Amygdala (tissue), 56 donors: ENCODE measurements around the gene DNAAF5.
"Not testable (repeated sequence)": the region's sequence is repeated elsewhere in the genome, so short reads cannot be mapped to it uniquely, and the experiment has no call there.

Experiments used
- DNase-seq, 56 donors: peaks; one replicate each; lab custom pipeline; 2025; lab: John Stamatoyannopoulos, UW

The DNAAF5 gene

DNA sequence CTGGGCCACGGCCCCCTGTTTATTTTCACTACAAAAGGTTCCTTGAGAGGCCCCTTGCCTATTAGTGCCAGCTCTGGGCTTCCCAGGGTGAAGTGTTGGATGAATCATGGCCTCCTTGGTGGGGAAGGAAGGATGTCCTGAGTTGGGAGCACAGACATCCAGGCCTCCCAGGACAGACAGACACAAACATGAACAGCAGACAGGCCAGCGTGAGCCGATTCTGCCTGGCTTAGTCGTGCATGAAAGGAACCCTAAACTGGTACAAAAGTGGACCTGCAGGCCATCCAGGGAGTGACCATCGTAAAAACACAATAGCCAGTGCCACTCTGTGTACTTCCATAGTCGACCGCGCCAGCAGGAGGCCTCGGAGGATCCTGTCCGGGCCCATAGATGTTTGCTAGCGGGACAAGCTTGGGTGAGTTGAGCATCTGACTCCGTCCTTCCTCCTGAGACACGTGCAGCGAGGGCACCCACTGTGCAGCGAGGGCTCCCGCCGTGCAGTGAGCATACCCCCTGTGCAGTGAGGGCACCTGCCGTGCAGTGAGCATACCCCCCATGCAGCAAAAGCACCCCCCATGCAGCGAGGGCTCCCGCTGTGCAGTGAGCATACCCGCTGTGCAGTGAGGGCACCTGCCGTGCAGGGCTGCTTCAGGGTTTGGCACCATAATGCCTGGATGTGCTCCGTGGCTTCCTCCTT lies 51.9 kb downstream of the DNAAF5 start:
- DNase-seq, result peak in 1 of 56 donors; percentile 21

DNA sequence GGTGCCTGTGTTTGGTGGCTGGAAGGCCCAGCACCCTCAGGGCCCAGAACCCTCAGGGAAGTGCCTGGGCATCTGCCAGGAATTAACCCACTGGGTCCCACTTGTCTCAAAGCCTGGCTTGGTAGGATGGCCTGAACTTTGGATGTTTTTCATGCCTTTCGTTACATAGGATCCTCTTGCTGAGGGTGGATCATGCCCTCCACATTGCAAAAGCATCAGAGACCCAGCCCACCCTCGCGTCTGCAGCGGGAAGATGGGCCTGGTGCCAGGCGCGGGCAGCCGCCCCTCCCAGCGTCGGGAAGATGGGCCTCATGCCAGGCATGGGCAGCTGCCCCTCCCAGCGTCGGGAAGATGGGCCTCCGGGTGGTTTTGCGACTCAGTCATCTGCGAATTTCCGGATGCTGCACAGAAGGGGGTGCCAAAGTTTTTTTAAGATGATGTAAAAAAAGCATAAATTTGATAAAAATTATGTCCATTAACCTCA lies 52.5 kb downstream of the DNAAF5 start:
- peak in 11 of 56 donors; percentile 2 to 39 (median 17) for DNase-seq

DNA sequence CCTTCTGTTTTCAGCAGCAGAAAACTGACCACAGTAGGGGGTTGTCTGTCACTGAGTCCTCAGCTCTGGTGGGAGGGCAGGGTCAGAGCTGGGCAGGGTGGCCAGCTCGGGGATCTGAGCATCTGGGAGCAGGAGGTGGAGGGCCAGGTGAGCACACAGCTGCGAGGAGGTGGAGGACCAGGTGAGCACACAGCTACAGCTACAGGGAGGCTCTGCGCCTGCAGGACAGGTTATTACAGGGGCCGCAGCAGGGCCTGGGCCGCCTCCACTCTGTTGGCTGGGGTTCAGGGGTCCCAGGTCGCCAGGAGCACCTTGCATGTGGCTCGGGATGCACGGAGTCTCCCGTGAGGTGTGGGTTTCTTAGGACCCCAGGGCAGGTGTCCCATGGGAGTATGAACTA lies 53.0 kb downstream of the DNAAF5 start:
- no peak for DNase-seq

GRCh38 chr7:780081-780480 lies 53.6 kb downstream of the DNAAF5 start:
- DNase-seq, result peak in 9 of 56 donors; percentile 9 to 42 (median 16)

- DNase-seq, result no peak
Observed at GRCh38 chr7:780516-780915, 54.0 kb downstream of the DNAAF5 start.

- no peak for DNase-seq
Observed at GRCh38 chr7:781186-781849, 54.8 kb downstream of the DNAAF5 start.

GRCh38 chr7:781936-782529 lies 55.5 kb downstream of the DNAAF5 start:
- no peak for DNase-seq

DNA sequence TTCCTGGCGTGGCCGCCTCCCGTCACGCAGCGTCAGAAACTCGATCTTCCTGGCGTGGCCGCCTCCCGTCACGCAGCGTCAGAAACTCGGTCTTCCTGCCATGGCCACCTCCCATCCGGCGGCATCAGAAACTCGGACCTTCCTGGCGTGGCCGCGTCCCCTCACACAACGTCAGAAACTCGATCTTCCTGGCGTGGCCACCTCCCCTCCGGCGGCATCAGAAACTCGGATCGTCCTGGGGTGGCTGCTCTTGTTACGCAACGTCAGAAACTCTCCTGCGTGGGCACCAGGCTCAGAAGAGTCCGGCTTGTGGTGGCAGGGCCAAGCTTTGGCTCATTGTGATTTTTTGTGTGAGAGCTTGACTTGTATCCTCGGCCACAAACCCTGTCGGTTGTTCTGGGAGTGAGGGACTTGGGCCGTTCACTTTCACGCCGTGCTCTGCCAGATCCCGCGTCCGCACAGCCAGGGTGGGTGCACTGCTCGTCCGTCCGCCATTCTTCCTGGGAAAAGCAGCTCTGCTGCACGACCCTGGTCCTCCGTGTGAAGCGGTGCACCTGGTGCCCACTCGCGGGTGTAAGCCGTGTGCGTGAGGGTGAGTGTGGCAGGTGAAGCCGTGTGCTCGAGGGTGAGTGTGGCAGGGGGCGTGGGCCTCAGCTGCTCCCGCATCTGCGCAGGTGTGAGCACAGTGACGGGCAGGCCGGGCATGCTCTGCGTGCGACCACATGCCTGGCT lies 56.4 kb downstream of the DNAAF5 start:
- DNase-seq, result no peak

GRCh38 chr7:783556-784490 lies 57.3 kb downstream of the DNAAF5 start:
- DNase-seq, result no peak

DNA sequence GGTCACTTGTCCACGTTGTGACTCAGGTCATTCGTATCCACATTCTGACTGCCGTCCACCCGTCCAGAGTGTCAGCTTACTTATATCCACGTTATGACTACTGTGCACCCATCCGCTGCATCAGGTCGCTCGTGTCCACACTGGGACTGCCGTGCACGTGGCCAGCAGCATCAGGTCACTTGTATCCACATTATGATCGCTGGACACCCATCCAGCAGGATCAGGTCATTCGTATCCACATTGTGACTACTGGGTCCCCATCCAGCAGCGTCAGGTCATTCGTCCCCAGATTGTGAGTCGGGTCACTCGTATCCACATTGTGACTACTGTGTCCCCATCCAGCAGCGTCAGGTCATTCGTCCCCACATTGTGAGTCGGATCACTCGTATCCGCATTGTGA lies 58.5 kb downstream of the DNAAF5 start:
- no peak for DNase-seq

DNA sequence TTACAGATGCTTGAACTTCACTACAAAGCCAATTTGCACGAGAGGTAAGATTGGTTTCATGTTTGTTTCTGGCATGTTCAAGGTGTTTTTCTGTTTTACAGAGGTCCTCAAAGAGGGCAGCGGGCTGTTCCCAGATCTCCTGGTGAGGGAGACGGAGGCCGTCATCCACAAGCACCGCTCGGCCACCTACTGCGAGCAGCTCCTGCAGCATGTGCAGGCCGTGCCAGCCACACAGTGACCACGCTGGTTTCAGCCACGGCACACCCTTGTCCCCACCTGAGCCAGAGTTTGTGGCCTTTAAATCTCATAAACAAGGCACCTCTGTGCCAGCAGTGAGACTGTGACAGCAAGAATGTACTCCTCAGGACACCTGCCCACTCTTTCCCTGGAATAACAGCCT lies 58.9 kb downstream of the DNAAF5 start:
- DNase-seq, result no peak

DNA sequence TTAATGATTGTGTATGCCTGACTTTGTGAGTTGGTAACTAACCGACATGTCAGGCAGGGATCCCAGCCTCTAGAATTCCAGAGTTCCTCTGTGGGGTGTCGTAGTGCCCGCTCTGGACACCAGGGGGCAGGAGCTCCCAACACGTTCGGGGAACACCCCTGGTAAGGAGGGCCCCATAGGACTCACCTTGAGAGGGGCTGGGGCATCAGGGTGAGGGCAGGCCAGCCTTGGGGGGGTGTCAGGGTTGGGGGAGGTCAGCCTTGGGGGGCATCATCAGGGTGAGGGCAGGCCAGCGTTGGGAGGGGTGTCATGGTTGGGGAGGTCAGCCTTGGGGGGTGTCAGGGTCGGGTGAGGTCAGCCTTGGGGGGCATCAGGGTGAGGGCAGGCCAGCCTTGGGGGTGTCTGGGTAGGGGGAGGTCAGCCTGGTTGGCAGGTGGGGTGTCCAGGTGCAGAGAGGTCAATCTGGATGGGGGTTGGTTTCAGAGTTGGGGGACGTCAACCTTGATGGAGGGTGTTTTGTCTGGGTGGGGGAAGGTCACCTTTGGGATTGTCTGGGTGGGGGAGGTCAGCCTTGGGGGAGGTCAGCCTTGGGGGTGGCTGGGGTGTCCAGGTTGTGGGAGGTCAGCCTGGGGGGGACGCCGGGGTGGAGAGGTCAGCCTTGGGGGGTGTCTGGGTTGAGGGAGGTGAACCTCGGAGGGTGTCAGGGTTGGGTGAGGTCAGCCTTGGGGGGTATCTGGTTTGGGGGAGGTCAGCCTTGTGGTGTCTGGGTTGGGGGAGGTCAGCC lies 60.2 kb downstream of the DNAAF5 start:
- peak in 27 of 56 donors; percentile 6 to 68 (median 33) for DNase-seq

DNA sequence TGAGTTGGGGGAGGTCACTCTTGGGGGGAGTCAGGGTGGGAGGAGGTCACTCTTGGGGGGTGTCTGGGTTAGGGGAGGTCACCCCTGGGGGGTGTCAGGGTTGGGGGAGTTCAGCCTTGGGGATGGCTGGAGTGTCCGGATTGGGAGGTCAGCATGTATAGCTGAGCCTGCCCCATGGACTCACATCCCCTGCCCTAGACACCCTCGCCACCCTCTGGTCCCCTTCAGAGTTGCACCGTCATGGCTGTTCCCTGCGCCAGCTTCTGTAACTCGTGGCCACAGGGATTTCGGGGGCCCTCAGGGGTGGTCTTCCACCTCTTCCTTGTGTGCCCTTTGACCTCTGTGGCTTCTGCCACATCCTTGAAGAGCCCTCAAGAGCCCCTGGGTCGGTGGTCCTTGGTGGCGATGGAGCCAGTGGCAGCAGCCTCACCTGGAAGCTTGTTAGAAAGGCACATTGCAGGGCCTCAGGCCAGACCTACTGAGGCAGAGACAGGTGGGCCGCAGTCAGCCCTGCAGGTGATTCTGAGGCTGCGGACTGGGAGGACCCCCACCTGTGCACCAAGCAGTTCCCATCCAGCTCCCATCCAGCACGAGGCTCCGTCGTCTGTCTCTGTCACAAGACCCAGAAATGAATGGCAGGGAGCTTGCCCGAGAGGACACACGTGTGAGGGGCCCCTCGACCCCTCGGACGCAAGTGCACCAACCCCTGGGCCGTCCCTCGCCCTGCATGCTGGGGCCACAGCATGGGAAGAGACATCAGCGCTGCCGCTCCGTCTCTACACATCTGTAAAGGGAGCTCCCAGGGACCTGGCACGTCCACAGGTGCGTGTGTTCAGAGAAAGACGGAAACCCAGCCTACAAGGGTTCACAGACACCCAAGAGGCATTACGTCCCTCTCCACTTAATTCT lies 61.1 kb downstream of the DNAAF5 start:
- no peak for DNase-seq

- peak in 2 of 56 donors; percentile 20 to 29 for DNase-seq
Observed at GRCh38 chr7:791519-791918, 65.0 kb downstream of the DNAAF5 start.

DNA sequence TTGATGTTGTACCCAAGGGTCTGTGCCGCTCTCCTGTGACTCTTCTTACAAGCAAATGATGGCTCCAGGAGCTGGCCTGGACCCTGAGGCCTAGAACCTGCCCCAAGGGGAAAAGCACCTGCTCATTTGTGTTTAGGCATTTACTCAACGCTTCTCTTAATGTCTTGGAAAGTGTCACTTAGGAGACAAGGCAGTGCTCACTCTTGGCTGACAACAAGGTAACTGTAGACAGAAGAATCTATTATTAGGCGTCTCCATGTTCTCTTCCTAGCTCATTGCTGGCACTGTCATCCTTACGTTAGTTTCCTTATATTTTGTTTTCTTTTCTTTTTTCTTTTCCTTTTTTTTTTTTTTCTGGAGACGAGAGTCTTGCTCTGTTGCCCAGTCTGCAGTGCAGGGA lies 67.7 kb downstream of the DNAAF5 start:
- DNase-seq, result no peak

GRCh38 chr7:794671-795329 lies 68.3 kb downstream of the DNAAF5 start:
- no peak for DNase-seq

GRCh38 chr7:796434-797169 lies 70.1 kb downstream of the DNAAF5 start:
- not testable (repeated sequence) for DNase-seq
